Ectodermal cell (in vitro differentiated cells): ENCODE data around the gene SLC6A9.

Experiments used
- H3K27ac ChIP-seq: 2 replicates; pipeline ENCODE4 v1.7.0; 2013; ENCODE audit warnings: mild to moderate bottlenecking, low read depth, low read length; ENCODE audit not compliant: insufficient read depth, poor library complexity, severe bottlenecking
- H3K27me3 ChIP-seq: 2 replicates; pipeline ENCODE4 v1.7.0; 2013; ENCODE audit warnings: mild to moderate bottlenecking, low read length; ENCODE audit not compliant: insufficient read depth, control insufficient read depth, poor library complexity, severe bottlenecking
- H3K36me3 ChIP-seq: one replicate; pipeline ENCODE4 v1.7.0; 2013; ENCODE audit warnings: low read length; ENCODE audit not compliant: control insufficient read depth, insufficient read depth
- H3K4me1 ChIP-seq: one replicate; pipeline ENCODE4 v1.7.0; 2013; ENCODE audit warnings: low read length; ENCODE audit not compliant: control insufficient read depth, insufficient read depth
- H3K4me3 ChIP-seq: 2 replicates; pipeline ENCODE4 v1.7.0; 2013; ENCODE audit warnings: low read depth, low read length, control low read depth; ENCODE audit not compliant: insufficient read depth
- H3K9me3 ChIP-seq: 2 replicates; pipeline ENCODE4 v1.7.0; 2013; ENCODE audit warnings: mild to moderate bottlenecking, low read length, moderate library complexity; ENCODE audit not compliant: control insufficient read depth
- WGBS, 2 experiments: methylation state at CpG; one replicate each; pipeline ENCODE4 v1.1.7; 2013; ENCODE audit warnings: missing lambda C conversion rate in 2 of 2; 5-methylcytosine and 5-hydroxymethylcytosine counted together

The SLC6A9 gene

DNA sequence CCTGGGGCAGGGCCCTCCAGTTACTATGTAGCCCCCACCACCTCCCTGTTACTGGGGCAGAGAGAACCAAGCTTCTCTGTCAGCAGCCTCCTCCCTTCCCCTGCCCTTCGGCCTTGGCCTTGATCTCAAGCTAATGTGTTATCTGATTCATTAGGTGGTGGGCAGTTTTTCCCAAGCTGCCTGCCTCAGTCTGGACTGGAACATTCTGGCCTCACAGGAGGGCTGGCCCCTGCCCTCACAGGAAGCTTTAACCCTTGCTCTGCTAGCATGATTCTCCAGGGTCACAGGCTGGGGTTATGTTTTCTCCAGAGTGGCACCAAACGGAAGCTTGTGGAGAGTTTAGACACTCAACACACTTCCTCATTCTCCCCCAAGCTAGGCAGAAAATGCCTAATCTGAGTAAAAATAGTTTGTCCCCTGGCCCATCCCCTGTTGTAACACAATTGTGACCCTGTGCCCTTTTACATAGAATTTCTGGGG lies 37.2 kb upstream of the SLC6A9 start:
- Histone ChIP-seq H3K27ac (no peak overlapping the region), H3K4me3 (no peak overlapping the region), H3K4me1 (no peaks in the 10 kb centered on the region), H3K36me3 (no peaks in the 10 kb centered on the region), H3K27me3 (no peaks in the 10 kb centered on the region), H3K9me3 (no peaks in the 10 kb centered on the region)
- WGBS, 2 experiments, result 87 to 96% methylated on average over 2 of the region's 2 CpGs

DNA sequence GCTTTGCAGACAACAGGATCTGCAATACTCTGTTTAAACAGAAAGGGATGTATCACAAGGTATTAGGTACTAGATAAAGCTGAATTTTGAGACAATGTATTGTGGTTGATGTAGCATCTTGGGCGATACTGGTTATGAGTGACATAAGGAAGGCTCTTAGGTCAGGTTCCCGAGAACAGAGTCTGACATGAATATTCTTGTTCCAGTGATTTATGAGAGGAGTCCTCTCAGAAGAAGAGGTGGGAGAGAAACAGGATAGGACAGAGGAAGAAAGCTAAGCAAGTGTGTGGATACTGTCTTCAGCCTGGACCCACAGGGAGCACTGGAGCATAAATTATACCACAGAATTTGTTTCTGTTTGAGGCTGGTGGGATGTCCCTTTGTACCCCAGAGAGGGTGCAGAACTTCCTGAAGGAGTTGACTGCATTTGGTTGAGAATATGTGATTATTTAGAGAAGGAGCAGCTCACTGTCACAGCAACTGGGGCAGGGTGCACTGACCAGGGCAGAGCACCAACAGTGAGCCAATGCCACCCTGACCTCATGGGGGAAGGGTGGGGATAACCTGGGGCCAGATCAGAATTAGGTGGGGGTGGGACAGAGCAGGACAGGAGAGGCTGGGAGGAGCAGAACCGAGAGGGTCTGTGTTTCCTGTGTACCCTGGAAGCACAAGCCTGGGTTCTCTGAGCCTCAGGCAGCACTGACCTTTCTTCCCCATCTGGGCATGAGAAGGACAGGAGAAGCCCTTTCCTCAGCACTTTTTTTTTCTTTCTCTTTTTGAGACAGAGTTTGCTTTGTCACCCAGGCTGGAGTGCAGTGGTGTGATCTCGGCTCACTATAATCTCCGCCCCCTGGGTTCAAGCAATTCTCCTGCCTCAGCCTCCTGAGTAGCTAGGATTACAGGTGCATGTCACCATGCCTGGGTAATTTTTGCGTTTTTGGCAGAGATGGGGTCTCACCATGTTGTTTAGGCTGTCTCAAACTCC lies 36.3 kb upstream of the SLC6A9 start:
- 77 to 79% methylated on average over 6 of the region's 6 CpGs for WGBS, 2 experiments
- H3K9me3 ChIP-seq, result no peaks in the 10 kb centered on the region
- H3K27me3 ChIP-seq, result no peaks in the 10 kb centered on the region
- no peak overlapping the region for H3K4me3 ChIP-seq
- H3K36me3 ChIP-seq, result no peaks in the 10 kb centered on the region
- no peaks in the 10 kb centered on the region for H3K4me1 ChIP-seq
- H3K27ac ChIP-seq, result no peak overlapping the region

DNA sequence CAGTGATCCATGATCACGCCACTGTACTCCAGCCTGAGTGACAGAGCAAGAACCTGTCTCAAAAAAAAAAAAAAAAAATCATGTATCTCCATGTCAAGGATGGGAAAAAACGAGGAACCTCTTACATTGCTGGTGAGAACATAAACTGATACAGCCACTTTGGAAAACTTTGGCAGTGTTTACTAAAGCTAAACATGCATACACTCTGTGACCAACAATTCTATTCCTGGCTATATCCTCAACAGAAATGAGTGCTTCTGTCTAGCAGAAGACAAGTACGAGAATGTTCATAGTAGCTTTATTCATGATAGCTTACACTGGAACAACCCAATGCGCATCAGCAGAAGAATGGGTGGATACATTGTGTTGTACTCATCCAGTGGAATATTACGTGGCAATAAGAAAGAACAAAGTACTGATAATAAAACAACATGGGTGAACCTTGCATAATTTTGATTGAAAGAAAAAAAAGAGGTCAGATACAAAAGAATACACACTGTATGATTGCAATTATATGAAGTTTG lies 31.5 kb upstream of the SLC6A9 start:
- no peak overlapping the region for H3K27ac ChIP-seq
- no peak overlapping the region for H3K4me3 ChIP-seq
- no peaks in the 10 kb centered on the region for H3K36me3 ChIP-seq
- 87 to 91% methylated on average over 5 of the region's 5 CpGs for WGBS, 2 experiments
- no peaks in the 10 kb centered on the region for H3K9me3 ChIP-seq
- H3K4me1 ChIP-seq, result no peaks in the 10 kb centered on the region
- H3K27me3 ChIP-seq, result no peaks in the 10 kb centered on the region

DNA sequence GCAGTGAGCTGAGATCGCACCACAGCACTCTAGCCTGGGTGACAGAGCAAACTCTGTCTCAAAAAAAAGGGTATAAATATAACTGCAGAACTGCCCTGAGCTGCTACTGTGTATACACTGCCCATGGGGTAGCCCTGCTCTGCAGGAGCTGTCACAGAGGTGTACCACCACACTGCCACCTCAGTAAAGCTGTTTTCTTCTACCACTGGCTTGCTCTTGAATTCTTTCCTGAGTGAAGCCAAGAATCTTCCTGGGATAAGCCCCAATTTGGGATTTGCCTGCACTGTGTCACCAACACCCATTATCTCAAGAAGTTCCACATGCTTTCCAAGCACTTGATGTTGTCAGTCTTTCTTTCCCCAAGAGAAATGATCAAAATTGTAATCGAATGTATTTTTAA lies 30.6 kb upstream of the SLC6A9 start:
- H3K4me3 ChIP-seq, result no peak overlapping the region
- WGBS, 2 experiments, result 89 to 98% methylated on average over 1 of the region's 2 CpGs
- no peak overlapping the region for H3K27ac ChIP-seq
- H3K36me3 ChIP-seq, result no peaks in the 10 kb centered on the region
- no peaks in the 10 kb centered on the region for H3K9me3 ChIP-seq
- no peaks in the 10 kb centered on the region for H3K27me3 ChIP-seq
- no peaks in the 10 kb centered on the region for H3K4me1 ChIP-seq

DNA sequence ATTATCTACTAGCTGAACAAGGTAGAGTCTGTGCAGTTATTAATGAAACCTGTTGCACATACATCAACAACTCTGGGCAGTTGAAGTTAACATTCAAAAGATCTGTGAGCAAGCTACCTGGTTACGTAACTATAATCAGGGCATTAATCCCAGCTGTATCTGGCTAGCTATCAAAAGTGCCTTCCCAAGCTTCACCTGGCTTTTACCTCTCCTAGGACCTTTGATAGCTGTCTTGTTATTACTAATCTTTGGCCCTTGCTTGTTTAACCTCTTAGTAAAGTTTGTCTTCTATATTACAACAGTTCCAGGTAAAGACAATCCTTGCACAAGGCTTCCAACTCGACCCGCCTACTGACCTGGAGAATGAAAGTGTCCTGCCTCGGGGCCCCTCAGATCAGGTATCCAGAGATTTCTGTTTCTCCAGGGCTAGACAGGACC lies 29.6 kb upstream of the SLC6A9 start:
- Histone ChIP-seq H3K9me3 (no peaks in the 10 kb centered on the region), H3K27me3 (no peaks in the 10 kb centered on the region), H3K4me3 (no peak overlapping the region), H3K27ac (no peak overlapping the region), H3K4me1 (no peaks in the 10 kb centered on the region), H3K36me3 (no peaks in the 10 kb centered on the region)
- WGBS, 2 experiments, result 95 to 96% methylated on average over 4 of the region's 4 CpGs

DNA sequence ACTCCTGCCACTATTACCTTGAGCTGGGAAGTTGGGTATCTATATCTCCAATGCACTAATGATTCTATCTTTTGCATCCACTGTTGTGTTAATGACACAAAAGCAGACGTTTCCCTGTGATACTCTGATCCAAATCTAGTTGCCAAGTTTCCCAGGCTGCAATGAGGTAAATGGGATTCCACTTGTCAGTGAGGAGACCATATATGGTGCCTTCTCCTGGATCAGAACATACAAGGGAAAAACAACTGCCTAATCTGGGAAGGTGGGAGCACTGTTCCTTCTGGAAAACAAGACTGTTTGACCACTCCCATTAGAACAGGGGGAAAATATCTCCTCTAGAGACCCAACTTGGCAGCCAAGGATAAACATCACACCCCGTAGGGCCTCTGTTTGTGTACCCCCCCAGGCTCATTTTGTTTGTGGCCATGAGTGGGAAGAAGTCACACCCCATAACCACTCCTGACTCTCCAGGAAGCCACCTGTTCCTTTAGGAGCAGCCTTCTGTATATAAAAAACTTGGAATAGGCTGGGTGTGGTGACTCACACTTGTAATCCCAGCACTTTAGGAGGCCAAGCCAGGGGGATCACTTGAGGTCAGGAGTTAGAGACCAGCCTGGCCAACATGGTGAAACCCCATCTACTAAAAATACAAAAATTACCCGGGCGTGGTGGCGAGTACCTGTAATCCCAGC lies 28.5 kb upstream of the SLC6A9 start:
- WGBS, 2 experiments, result 91 to 92% methylated on average over 5 of the region's 5 CpGs
- Histone ChIP-seq H3K27me3 (no peaks in the 10 kb centered on the region), H3K36me3 (no peaks in the 10 kb centered on the region), H3K4me1 (no peaks in the 10 kb centered on the region), H3K9me3 (no peaks in the 10 kb centered on the region), H3K4me3 (no peak overlapping the region), H3K27ac (no peak overlapping the region)

DNA sequence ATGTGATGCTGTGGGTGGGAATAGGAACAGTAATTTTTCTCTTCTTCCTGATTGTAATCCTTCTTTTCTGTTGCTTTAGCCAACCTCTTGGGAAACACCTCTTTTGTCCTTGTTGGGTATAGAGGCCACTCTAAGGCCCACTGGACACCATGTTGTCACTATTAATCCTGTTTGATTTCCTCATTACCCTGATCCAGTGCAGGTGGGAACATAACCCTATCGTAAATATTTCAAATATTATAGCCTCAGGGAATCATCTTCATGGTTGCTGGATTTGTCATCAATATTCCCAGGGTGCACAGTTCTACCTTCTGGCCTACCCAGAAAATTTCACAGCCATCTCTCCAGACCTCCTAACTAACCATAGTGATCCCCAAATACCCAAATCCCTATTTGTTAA lies 27.9 kb upstream of the SLC6A9 start:
- Histone ChIP-seq H3K27ac (no peak overlapping the region), H3K4me3 (no peak overlapping the region), H3K4me1 (no peaks in the 10 kb centered on the region), H3K9me3 (no peaks in the 10 kb centered on the region), H3K27me3 (no peaks in the 10 kb centered on the region), H3K36me3 (no peaks in the 10 kb centered on the region)
- 85 to 95% methylated on average over 1 of the region's 1 CpG for WGBS, 2 experiments

DNA sequence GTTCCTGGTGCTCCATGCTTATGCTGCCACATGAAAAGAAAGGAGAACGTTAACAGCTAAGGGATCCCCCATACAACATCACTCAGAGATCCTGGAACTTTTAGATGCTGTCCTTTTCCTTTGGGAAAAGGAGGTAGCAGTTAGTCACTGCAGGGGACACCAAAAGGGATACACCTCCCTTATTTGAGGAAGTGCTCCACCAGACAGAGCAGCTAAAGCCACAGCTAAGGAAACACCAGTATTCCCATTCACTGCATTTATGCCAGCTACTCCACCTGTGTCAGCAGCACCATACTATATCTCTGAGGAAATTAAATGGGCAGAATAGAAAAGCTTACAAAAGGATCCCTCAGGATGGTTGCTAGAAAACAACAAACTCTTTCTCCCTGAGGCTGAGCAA lies 26.0 kb upstream of the SLC6A9 start:
- Histone ChIP-seq H3K4me1 (no peaks in the 10 kb centered on the region), H3K9me3 (no peaks in the 10 kb centered on the region), H3K36me3 (no peaks in the 10 kb centered on the region), H3K4me3 (no peak overlapping the region), H3K27me3 (no peaks in the 10 kb centered on the region), H3K27ac (no peak overlapping the region)
- WGBS, 2 experiments, result 76 to 86% methylated on average over 1 of the region's 1 CpG

DNA sequence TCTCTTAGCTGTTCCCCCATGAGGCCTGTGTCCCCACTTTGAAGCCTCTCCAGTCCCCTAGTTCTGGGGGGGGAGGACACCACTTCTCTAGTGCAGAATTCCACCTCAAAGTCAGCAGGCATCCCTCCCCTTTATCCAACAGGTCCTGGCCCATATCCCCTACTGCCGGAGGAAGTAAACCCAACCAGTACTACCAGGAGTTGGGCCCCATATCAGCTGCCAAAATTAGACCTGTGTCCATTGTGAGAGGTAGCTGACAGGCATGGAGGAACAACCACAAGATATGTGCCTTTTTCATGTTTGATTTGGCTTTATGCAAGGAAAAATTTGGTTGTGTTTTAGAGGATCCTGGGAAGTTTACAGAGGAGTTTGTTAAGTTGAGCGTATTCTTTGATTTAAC lies 22.1 kb upstream of the SLC6A9 start:
- Histone ChIP-seq H3K36me3 (no peaks in the 10 kb centered on the region), H3K27ac (no peak overlapping the region), H3K9me3 (no peaks in the 10 kb centered on the region), H3K4me3 (no peak overlapping the region), H3K4me1 (no peaks in the 10 kb centered on the region), H3K27me3 (no peaks in the 10 kb centered on the region)
- 85 to 92% methylated on average over 2 of the region's 2 CpGs for WGBS, 2 experiments

DNA sequence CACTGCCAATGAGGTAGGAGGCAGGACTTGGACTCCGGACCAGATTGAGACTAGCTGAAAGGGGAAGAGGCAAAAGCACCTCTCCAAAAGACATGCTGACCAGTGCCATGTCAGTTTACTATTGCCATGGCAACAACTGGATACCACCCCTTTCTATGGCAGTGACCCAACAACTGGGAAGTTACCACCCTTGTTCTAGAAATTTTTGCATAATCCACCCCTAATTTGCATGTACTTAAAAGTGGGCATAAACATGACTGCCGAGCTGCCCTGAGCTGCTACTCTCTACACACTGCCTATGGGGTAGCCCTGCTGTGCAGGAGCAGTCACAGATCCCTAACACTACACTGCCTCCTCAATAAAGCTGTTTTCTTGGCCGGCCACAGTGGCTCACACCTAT lies 19.0 kb upstream of the SLC6A9 start:
- Histone ChIP-seq H3K27me3 (no peaks in the 10 kb centered on the region), H3K36me3 (no peaks in the 10 kb centered on the region), H3K27ac (no peak overlapping the region), H3K4me3 (no peak overlapping the region), H3K9me3 (no peaks in the 10 kb centered on the region), H3K4me1 (no peaks in the 10 kb centered on the region)
- WGBS, 2 experiments, result 68 to 71% methylated on average over 3 of the region's 3 CpGs
